Mucosa of rectum (tissue), 2 donors: ENCODE data around the gene HK3.

ENCODE experiments used
- H3K27ac ChIP-seq, 2 donors: one replicate each; pipeline ENCODE4 v1.7.0; 2013; ENCODE audit warnings: inconsistent platforms in 2 of 2, low read depth in 2 of 2, low read length in 2 of 2
- H3K27me3 ChIP-seq, 2 donors: one replicate each; pipeline ENCODE4 v1.7.0; 2013; ENCODE audit warnings: low read length in 2 of 2; ENCODE audit not compliant: control insufficient read depth in 2 of 2, insufficient read depth in 2 of 2
- H3K36me3 ChIP-seq, 2 donors: one replicate each; pipeline ENCODE4 v1.7.0; 2013; ENCODE audit warnings: low read length in 2 of 2; ENCODE audit not compliant: control insufficient read depth in 2 of 2, insufficient read depth in 2 of 2
- H3K4me1 ChIP-seq, 2 donors: one replicate each; pipeline ENCODE4 v1.7.0; 2013; ENCODE audit warnings: low read length in 2 of 2, mild to moderate bottlenecking in 1 of 2; ENCODE audit not compliant: control insufficient read depth in 2 of 2, insufficient read depth in 2 of 2
- H3K4me3 ChIP-seq, 2 donors: one replicate each; pipeline ENCODE4 v1.7.0; 2013; ENCODE audit warnings: low read length in 2 of 2
- H3K9ac ChIP-seq, 2 donors: one replicate each; pipeline ENCODE4 v1.7.0; 2013; ENCODE audit warnings: low read length in 2 of 2, low read depth in 1 of 2, mild to moderate bottlenecking in 1 of 2
- H3K9me3 ChIP-seq, 2 donors: one replicate each; pipeline ENCODE4 v1.7.0; 2013; ENCODE audit warnings: low read length in 2 of 2; ENCODE audit not compliant: control insufficient read depth in 2 of 2
- donor health status: healthy.
- donor health status: Normal muscosa, but diverticular disease.

Gene HK3

DNA sequence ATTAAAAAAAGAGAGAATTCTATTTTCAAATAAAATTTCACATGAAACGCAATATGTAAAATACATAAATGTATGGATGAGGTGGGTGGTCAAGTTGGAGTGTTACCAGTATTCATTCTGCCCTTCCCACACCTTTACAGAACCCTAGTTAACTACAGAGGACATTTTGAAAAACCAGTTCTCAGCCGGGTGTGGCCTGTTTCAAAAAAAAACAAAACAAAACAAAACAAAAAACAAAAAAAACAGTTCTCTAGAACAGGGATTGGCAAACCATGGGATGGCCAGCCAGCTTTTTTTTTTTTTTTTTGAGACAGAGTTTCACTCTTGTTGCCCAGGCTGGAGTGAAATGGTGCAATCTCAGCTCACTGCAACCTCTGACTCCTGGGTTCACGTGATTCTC is 28.4 kb upstream of the HK3 start:
- Histone ChIP-seq H3K9me3 (no peaks in the 10 kb centered on the region), H3K9ac (no peak overlapping the region), H3K36me3 (peaks cover 4 to 6% of the 10 kb centered on the region in 2 donors), H3K27me3 (no peaks in the 10 kb centered on the region), H3K27ac (no peak overlapping the region), H3K4me1 (no peaks in the 10 kb centered on the region), H3K4me3 (no peak overlapping the region)

DNA sequence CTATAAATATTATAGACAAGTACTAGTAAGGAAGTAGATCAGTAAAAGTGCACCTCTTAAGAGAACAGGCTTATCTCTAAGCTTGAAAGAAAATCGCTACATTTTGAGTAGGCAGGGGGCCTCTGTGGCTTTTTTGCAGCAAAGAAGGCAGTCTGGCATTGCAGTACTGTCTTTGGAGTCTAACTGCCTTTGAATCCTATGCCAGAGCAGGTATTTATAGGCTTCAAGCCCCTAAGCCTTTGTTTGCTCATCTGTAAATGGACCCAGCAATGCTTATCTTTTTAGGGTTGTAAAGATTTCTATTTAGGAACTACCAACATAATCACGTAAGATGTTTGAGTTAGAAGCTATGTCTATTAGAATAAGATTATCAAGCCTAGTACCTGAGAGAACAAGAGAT is 23.7 kb upstream of the HK3 start:
- Histone ChIP-seq H3K4me3 (no peak overlapping the region), H3K27ac (no peak overlapping the region), H3K9me3 (no peaks in the 10 kb centered on the region), H3K27me3 (no peaks in the 10 kb centered on the region), H3K36me3 (peaks cover 0 to 7% of the 10 kb centered on the region in 2 donors), H3K4me1 (no peaks in the 10 kb centered on the region), H3K9ac (no peak overlapping the region)

GRCh38 chr5:176921714-176922113 is 22.6 kb upstream of the HK3 start:
- H3K4me1 ChIP-seq = no peaks in the 10 kb centered on the region
- H3K36me3 ChIP-seq = peaks cover 0 to 7% of the 10 kb centered on the region in 2 donors
- no peaks in the 10 kb centered on the region for H3K9me3 ChIP-seq
- no peak overlapping the region for H3K4me3 ChIP-seq
- H3K27me3 ChIP-seq = no peaks in the 10 kb centered on the region
- no peak overlapping the region for H3K27ac ChIP-seq
- no peak overlapping the region for H3K9ac ChIP-seq

GRCh38 chr5:176918613-176919012 is 19.5 kb upstream of the HK3 start:
- Histone ChIP-seq H3K27ac (no peak overlapping the region), H3K4me1 (no peaks in the 10 kb centered on the region), H3K9me3 (no peaks in the 10 kb centered on the region), H3K4me3 (no peak overlapping the region), H3K27me3 (no peaks in the 10 kb centered on the region), H3K36me3 (peaks cover 3 to 13% of the 10 kb centered on the region in 2 donors), H3K9ac (no peak overlapping the region)

DNA sequence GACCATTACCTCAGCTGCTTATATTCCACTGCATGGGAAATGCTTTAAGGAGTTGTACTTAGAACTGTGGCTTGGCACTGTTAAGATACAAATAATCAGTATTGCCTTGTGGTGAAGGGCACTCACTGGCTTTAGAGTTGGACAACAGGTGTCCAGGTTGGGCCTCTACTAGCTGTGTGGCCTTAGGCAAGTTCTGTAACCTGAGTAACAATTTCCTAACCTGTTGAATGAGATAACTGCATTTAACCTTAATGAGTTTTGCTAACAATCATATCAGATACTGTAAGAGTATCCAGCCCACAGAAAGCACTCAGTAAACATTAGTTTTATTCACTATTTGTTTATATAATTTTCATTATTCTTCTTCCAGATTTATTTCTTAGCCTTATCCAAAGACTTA is 17.2 kb upstream of the HK3 start:
- no peaks in the 10 kb centered on the region for H3K4me1 ChIP-seq
- H3K4me3 ChIP-seq = no peak overlapping the region
- H3K9me3 ChIP-seq = no peaks in the 10 kb centered on the region
- H3K36me3 ChIP-seq = peaks cover 3 to 13% of the 10 kb centered on the region in 2 donors
- no peak overlapping the region for H3K27ac ChIP-seq
- no peaks in the 10 kb centered on the region for H3K27me3 ChIP-seq
- no peak overlapping the region for H3K9ac ChIP-seq

DNA sequence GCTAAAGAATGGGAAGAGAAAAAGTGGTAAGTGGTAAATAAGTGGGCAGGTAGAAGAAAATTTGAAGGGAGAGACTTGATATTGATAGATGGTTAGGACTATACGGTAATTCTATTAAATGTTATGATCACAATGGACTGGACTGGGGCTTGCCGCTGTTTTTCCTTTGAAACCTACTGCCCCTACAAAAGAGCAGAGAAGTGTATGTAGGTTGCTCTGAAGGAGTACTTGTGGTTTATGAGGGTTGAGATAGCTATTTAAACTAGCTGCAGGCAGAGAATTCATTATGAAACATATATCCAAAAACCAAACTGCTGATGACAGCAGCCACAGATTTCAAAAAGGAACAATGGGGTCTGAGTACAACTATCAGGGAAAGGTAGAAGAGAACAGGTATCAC is 16.8 kb upstream of the HK3 start:
- H3K4me3 ChIP-seq = no peak overlapping the region
- no peak overlapping the region for H3K27ac ChIP-seq
- no peak overlapping the region for H3K9ac ChIP-seq
- no peaks in the 10 kb centered on the region for H3K4me1 ChIP-seq
- H3K9me3 ChIP-seq = no peaks in the 10 kb centered on the region
- H3K36me3 ChIP-seq = peaks cover 3 to 13% of the 10 kb centered on the region in 2 donors
- H3K27me3 ChIP-seq = no peaks in the 10 kb centered on the region

- no peak overlapping the region for H3K9ac ChIP-seq
Measured at GRCh38 chr5:176912115-176912514, 13.0 kb upstream of the HK3 start.

GRCh38 chr5:176908675-176909368 is 9.7 kb upstream of the HK3 start:
- Histone ChIP-seq H3K4me3 (no peak overlapping the region), H3K27ac (no peak overlapping the region), H3K4me1 (no peaks in the 10 kb centered on the region), H3K9ac (no peak overlapping the region), H3K9me3 (no peaks in the 10 kb centered on the region), H3K27me3 (no peaks in the 10 kb centered on the region), H3K36me3 (peaks cover 52 to 54% of the 10 kb centered on the region in 2 donors)

More at GRCh38 chr5:176912115-176912514, 13.0 kb upstream of the HK3 start:
- Histone ChIP-seq H3K27me3 (no peaks in the 10 kb centered on the region), H3K9me3 (no peaks in the 10 kb centered on the region), H3K4me1 (no peaks in the 10 kb centered on the region), H3K27ac (no peak overlapping the region), H3K4me3 (no peak overlapping the region), H3K36me3 (peaks cover 22 to 27% of the 10 kb centered on the region in 2 donors)

DNA sequence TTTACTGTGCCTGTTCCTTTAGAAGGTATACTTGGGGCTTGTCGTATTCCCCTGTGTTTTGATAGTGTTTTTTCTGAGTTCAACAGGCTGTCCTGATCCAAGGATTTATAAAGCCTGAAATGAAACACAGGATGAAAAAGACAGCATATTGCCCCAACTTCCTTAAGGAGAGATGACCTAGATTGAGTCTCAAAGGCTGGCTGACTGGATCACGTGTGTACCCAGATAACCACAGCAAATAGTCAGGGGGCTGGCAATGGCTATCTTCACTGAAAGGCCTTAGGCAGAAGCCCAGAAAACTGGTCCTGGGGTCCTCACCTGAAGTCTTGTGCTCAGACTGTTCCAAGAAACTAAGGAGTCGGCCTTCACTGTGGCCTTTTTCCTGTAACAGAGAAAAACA is 7.7 kb upstream of the HK3 start:
- peaks cover 56 to 64% of the 10 kb centered on the region in 2 donors for H3K36me3 ChIP-seq
- H3K9me3 ChIP-seq = no peaks in the 10 kb centered on the region
- H3K27me3 ChIP-seq = no peaks in the 10 kb centered on the region
- H3K4me1 ChIP-seq = no peaks in the 10 kb centered on the region
- H3K9ac ChIP-seq = no peak overlapping the region
- H3K27ac ChIP-seq = no peak overlapping the region
- no peak overlapping the region for H3K4me3 ChIP-seq

GRCh38 chr5:176906126-176906525 is 7.0 kb upstream of the HK3 start:
- H3K4me1 ChIP-seq = no peaks in the 10 kb centered on the region

More at GRCh38 chr5:176906126-176906525, 7.0 kb upstream of the HK3 start:
- Histone ChIP-seq H3K36me3 (peaks cover 56 to 64% of the 10 kb centered on the region in 2 donors), H3K27me3 (no peaks in the 10 kb centered on the region), H3K9ac (no peak overlapping the region), H3K9me3 (no peaks in the 10 kb centered on the region), H3K27ac (no peak overlapping the region), H3K4me3 (no peak overlapping the region)
